HG03139 (cell line): ENCODE data around the gene CLCA1.
"Not testable (repeated sequence)": the region's sequence is repeated elsewhere in the genome, so short reads cannot be mapped to it uniquely, and the experiment has no call there.

Experiments
- ATAC-seq: cut with Tn5 transposase; IDR thresholded peaks from one replicate; pipeline ENCODE4 v1.9.1; 2021; ENCODE audit not compliant: unreplicated experiment

The CLCA1 gene

GRCh38 chr1:86502125-86502646, 33.5 kb downstream of the CLCA1 start:
- not testable (repeated sequence) for ATAC-seq

GRCh38 chr1:86502721-86503405, 34.1 kb downstream of the CLCA1 start:
- ATAC-seq: no peak

- no peak for ATAC-seq
These were observed 34.8 kb downstream of the CLCA1 start for GRCh38 chr1:86503406-86504136.

- no peak for ATAC-seq
These were observed 35.4 kb downstream of the CLCA1 start for GRCh38 chr1:86504137-86504479.

GRCh38 chr1:86504895-86505563, 36.3 kb downstream of the CLCA1 start:
- no peak for ATAC-seq

- ATAC-seq: no peak
These were observed 36.8 kb downstream of the CLCA1 start for GRCh38 chr1:86505564-86505902.

- no peak for ATAC-seq
These were observed 39.3 kb downstream of the CLCA1 start for GRCh38 chr1:86507935-86508582.

- no peak for ATAC-seq
These were observed 39.8 kb downstream of the CLCA1 start for GRCh38 chr1:86508583-86508969.

- ATAC-seq: no peak
These were observed 46.9 kb downstream of the CLCA1 start for GRCh38 chr1:86515597-86515996.

GRCh38 chr1:86516335-86516734, 47.6 kb downstream of the CLCA1 start:
- no peak for ATAC-seq

- ATAC-seq: no peak
These were observed 48.6 kb downstream of the CLCA1 start for GRCh38 chr1:86517336-86517735.

- ATAC-seq: no peak
These were observed 52.2 kb downstream of the CLCA1 start for GRCh38 chr1:86520789-86521521.

GRCh38 chr1:86521522-86521891, 52.8 kb downstream of the CLCA1 start:
- ATAC-seq: no peak

GRCh38 chr1:86522240-86522639, 53.5 kb downstream of the CLCA1 start:
- no peak for ATAC-seq

GRCh38 chr1:86523670-86524354, 55.1 kb downstream of the CLCA1 start:
- ATAC-seq: no peak

GRCh38 chr1:86527306-86527705, 58.6 kb downstream of the CLCA1 start:
- ATAC-seq: no peak

GRCh38 chr1:86530211-86530845, 61.6 kb downstream of the CLCA1 start:
- ATAC-seq: no peak

GRCh38 chr1:86537928-86538695, 69.4 kb downstream of the CLCA1 start:
- no peak for ATAC-seq

- ATAC-seq: no peak
These were observed 70.0 kb downstream of the CLCA1 start for GRCh38 chr1:86538775-86539174.
